ENCODE data around the gene HCFC1. TPM values are rescaled to one million over a fixed set of nuclear protein-coding genes. Genes with fewer than 3 reads are reported as not detected.

Gene HCFC1
- polyA plus RNA-seq, 1 of the 3 experiments (the other 2 are of a cell fraction): 9.5 TPM

DNA sequence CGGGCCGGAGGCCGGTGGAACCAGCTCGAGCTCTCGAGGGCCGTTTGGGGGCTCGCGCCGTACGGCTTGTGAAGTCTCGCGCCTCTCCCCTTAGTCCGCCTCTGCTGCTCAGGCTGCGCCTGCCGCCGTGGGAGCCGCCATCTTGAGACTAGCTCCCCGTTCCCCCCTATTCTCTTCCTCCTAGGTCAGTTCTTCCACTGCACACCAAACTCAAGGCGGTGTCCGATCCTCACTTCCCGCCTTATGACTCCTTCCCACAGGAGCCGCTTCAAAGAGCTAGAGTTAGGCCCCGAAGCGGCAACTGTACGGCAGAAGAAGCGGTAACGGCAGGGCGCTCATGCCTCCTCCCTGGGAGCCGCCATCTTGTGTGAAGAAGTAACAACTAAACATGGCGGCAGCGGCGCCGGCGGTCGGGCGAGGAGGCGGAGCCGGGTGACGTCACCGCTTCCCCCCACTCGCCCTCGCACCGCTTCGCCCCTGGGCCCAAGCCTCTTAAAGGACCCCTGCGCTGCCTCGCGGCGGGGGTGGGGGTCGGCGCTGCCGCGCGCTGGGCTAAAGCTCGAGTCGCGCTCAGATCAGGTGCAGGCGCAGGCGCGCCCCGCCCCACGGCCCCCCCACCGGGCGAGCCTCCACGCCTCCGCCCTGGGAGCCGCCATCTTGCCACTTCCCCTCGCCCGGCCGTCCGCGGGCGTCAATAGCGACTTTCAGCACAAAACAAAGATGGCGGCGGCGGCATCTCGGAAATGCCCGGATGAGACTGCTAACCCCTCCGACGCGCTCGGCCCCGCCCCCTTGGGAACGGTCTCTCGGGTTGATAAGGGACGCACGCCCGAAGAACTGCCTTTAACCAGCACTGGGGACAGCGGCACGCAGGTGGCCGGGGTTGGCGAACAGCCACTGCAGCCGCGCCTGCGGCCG, at the start of gene HCFC1 (continued):
- TF ChIP-seq TEAD4 (IDR thresholded peaks at IDR 0.05; ENCODE audit: borderline replicate concordance, insufficient read depth): peak; percentile 30; the same call in 1 of the 2 replicates
- TF ChIP-seq, protein P1, sequence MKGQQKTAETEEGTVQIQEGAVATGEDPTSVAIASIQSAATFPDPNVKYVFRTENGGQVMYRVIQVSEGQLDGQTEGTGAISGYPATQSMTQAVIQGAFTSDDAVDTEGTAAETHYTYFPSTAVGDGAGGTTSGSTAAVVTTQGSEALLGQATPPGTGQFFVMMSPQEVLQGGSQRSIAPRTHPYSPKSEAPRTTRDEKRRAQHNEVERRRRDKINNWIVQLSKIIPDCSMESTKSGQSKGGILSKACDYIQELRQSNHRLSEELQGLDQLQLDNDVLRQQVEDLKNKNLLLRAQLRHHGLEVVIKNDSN (IDR thresholded peaks at IDR 0.05; ENCODE audit: borderline replicate concordance, low read depth): no peak
- TF ChIP-seq FOXM1 (IDR thresholded peaks at IDR 0.05; ENCODE audit: low read depth): no peak
- TF ChIP-seq, protein P2, sequence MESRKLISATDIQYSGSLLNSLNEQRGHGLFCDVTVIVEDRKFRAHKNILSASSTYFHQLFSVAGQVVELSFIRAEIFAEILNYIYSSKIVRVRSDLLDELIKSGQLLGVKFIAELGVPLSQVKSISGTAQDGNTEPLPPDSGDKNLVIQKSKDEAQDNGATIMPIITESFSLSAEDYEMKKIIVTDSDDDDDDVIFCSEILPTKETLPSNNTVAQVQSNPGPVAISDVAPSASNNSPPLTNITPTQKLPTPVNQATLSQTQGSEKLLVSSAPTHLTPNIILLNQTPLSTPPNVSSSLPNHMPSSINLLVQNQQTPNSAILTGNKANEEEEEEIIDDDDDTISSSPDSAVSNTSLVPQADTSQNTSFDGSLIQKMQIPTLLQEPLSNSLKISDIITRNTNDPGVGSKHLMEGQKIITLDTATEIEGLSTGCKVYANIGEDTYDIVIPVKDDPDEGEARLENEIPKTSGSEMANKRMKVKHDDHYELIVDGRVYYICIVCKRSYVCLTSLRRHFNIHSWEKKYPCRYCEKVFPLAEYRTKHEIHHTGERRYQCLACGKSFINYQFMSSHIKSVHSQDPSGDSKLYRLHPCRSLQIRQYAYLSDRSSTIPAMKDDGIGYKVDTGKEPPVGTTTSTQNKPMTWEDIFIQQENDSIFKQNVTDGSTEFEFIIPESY (IDR thresholded peaks at IDR 0.05; ENCODE audit: borderline replicate concordance, low read depth): no peak
- peak; percentile 49; the same call in 1 of the 2 replicates for TF ChIP-seq ELF1 (IDR thresholded peaks at IDR 0.05)
- TF ChIP-seq, protein P3, sequence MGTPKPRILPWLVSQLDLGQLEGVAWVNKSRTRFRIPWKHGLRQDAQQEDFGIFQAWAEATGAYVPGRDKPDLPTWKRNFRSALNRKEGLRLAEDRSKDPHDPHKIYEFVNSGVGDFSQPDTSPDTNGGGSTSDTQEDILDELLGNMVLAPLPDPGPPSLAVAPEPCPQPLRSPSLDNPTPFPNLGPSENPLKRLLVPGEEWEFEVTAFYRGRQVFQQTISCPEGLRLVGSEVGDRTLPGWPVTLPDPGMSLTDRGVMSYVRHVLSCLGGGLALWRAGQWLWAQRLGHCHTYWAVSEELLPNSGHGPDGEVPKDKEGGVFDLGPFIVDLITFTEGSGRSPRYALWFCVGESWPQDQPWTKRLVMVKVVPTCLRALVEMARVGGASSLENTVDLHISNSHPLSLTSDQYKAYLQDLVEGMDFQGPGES (IDR thresholded peaks at IDR 0.05; ENCODE audit: low read depth, low read length): no peak
- 0 out of 2 replicates have a peak, but pooled peaks have one; percentile 71 for TF ChIP-seq SIN3A (IDR thresholded peaks at IDR 0.05; ENCODE audit: borderline replicate concordance, low read depth, low read length)
- peak; percentile 96 for TF ChIP-seq YY1 (IDR thresholded peaks at IDR 0.05; ENCODE audit: low read depth)
- TF ChIP-seq, protein P4, sequence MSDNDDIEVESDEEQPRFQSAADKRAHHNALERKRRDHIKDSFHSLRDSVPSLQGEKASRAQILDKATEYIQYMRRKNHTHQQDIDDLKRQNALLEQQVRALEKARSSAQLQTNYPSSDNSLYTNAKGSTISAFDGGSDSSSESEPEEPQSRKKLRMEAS (IDR thresholded peaks at IDR 0.05; ENCODE audit: low read depth): peak; percentile 80

DNA sequence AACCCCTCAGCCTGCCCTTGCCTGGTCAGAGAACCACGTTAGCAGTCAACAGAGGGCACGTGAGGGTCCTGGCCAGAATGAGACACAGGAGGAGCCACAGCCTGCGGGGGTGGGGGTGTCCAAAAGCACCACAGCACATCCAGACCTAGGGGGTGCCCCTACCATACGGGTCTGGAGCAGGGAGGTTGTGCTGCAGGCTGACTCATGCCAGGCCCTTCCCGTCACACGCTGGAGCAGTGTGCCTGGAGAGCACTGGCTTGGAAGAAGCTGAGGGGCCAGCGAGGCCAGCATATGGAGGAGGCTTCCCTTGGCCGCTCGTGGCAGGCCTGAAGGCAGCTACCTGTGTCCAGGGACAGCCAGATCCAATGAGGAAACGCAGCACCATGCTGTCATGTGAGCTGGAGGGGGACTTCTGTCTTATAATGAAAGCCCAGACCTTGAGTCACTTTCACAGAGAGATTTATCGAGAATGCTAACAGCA, 49.6 kb upstream of the HCFC1 start:
- peaks cover 26% of the 10 kb centered on the region for H3K79me2 ChIP-seq (ENCODE audit: insufficient read depth)
- no peak overlapping the region for H3K4me3 ChIP-seq (ENCODE audit: low read depth in 2 of 2, low read length in 1 of 2)
- no peak for DNase-seq
- peaks cover 28% of the 10 kb centered on the region for H3K27me3 ChIP-seq (ENCODE audit: insufficient read depth)
- H3K9ac ChIP-seq: no peak overlapping the region
- H3K9me2 ChIP-seq: no peaks in the 10 kb centered on the region
- peak overlapping the region; percentile 75; the same call in 1 of the 2 replicates for H3K4me2 ChIP-seq
- POLR2A ChIA-PET: interaction anchor here (1.5 kb wide), 1 partner anchor 48 kb away, joined by 4 read pairs; the partner anchor contains the start of gene TMEM187
- H3K27ac ChIP-seq (ENCODE audit: low read depth in 2 of 2, low read length in 1 of 2): peak overlapping the region; percentile 75 to 79
- 36% methylated on average over 10 of the region's 11 CpGs for WGBS (ENCODE audit: low lambda C conversion rate)
- no peaks in the 10 kb centered on the region for H4K20me1 ChIP-seq (ENCODE audit: insufficient read depth)
- H3K36me3 ChIP-seq (replicated peaks in 1 of 2; ENCODE audit: control insufficient read depth in 1 of 2, insufficient read depth in 2 of 2, low read length in 1 of 2): peaks cover 0 to 14% of the 10 kb centered on the region in 2 experiments
- peaks cover 7% of the 10 kb centered on the region for H3F3A ChIP-seq (replicated peaks; ENCODE audit: insufficient read depth)
- peaks cover 0 to 23% of the 10 kb centered on the region in 2 experiments; a peak in 1 of 4 replicates for H3K4me1 ChIP-seq (ENCODE audit: control insufficient read depth in 1 of 2, insufficient read depth in 2 of 2, low read depth in 1 of 2, low read length in 1 of 2)
- CTCF ChIA-PET: interaction anchor here (1.1 to 1.3 kb wide), 3 partner anchors 9 to 31 kb away, joined by 3 to 4 read pairs (median 3); no protein-coding TSS in a partner anchor
- no peak overlapping the region for H2AFZ ChIP-seq (ENCODE audit: low read depth)
- TF ChIP-seq SIN3A (IDR thresholded peaks at IDR 0.05; ENCODE audit: borderline replicate concordance, low read depth, low read length): no peak
- TF ChIP-seq, protein P4 (IDR thresholded peaks at IDR 0.05; ENCODE audit: low read depth): peak; percentile 52
- H3K9me3 ChIP-seq: no peaks in the 10 kb centered on the region
